Neuronal stem cell (in vitro differentiated cells): ENCODE data around the gene RPN2.

Experiments
- DNase-seq: peaks from one replicate; pipeline ENCODE4 v3.0.0-alpha.2; 2013; ENCODE audit warnings: low spot score
- H2AFZ ChIP-seq: one replicate; pipeline ENCODE4 v1.6.1; 2013; ENCODE audit warnings: mild to moderate bottlenecking, low read length, inconsistent platforms
- H2AK5ac ChIP-seq: 2 replicates; pipeline ENCODE4 v1.6.1; 2013; ENCODE audit warnings: low read depth, mild to moderate bottlenecking, inconsistent platforms, low read length, moderate library complexity, mixed read lengths
- H2BK120ac ChIP-seq: 2 replicates; pipeline ENCODE4 v1.6.1; 2013; ENCODE audit warnings: low read depth, mild to moderate bottlenecking, inconsistent platforms, low read length, moderate library complexity, mixed read lengths
- H2BK12ac ChIP-seq: one replicate; pipeline ENCODE4 v1.6.1; 2013; ENCODE audit warnings: low read length, inconsistent platforms
- H2BK15ac ChIP-seq: 2 replicates; pipeline ENCODE4 v1.6.1; 2013; ENCODE audit warnings: mild to moderate bottlenecking, low read length, inconsistent platforms, mixed read lengths
- H2BK5ac ChIP-seq: one replicate; pipeline ENCODE4 v1.6.1; 2013; ENCODE audit warnings: inconsistent platforms, mild to moderate bottlenecking, low read length, moderate library complexity
- H3K14ac ChIP-seq: one replicate; pipeline ENCODE4 v1.6.1; 2013; ENCODE audit warnings: low read length, inconsistent platforms
- H3K18ac ChIP-seq: 2 replicates; pipeline ENCODE4 v1.6.1; 2013; ENCODE audit warnings: low read length, inconsistent platforms
- H3K23ac ChIP-seq: 2 replicates; pipeline ENCODE4 v1.6.1; 2013; ENCODE audit warnings: low read depth, mild to moderate bottlenecking, mixed read lengths, low read length, inconsistent platforms; ENCODE audit not compliant: poor library complexity
- H3K27ac ChIP-seq: replicated peaks from 3 replicates; pipeline ENCODE4 v1.5.1; 2013; ENCODE audit warnings: low read length, inconsistent platforms
- H3K27me3 ChIP-seq, 3 experiments: 2 replicates each; pipeline ENCODE4 v1.6.1; 2013; ENCODE audit warnings: low read length in 3 of 3, mild to moderate bottlenecking in 2 of 3, inconsistent platforms in 1 of 3, low read depth in 1 of 3, mixed read lengths in 1 of 3, moderate library complexity in 1 of 3; ENCODE audit not compliant: control insufficient read depth in 3 of 3, insufficient read depth in 3 of 3
- H3K36me3 ChIP-seq, 2 donors: replicated peaks in 1 of 2; 2 replicates each; pipeline ENCODE4 v1.6.1; 2013; ENCODE audit warnings: low read length in 2 of 2; ENCODE audit not compliant: control insufficient read depth in 2 of 2, insufficient read depth in 2 of 2
- H3K4ac ChIP-seq: 2 replicates; pipeline ENCODE4 v1.6.1; 2013; ENCODE audit warnings: inconsistent platforms, mild to moderate bottlenecking, low read length, moderate library complexity
- H3K4me1 ChIP-seq, 2 donors: 1 replicate in 1 of 2; 2 replicates in 1 of 2; pipeline ENCODE4 v1.6.1; 2013; ENCODE audit warnings: low read length in 2 of 2, low read depth in 1 of 2; ENCODE audit not compliant: control insufficient read depth in 2 of 2, insufficient read depth in 1 of 2
- H3K4me2 ChIP-seq: one replicate; pipeline ENCODE4 v1.6.1; 2013; ENCODE audit warnings: mild to moderate bottlenecking, low read length, inconsistent platforms; ENCODE audit not compliant: insufficient read depth, poor library complexity, severe bottlenecking
- H3K4me3 ChIP-seq, 2 donors: 2 replicates each; pipeline ENCODE4 v1.5.1; 2013; ENCODE audit warnings: low read length in 2 of 2, mild to moderate bottlenecking in 2 of 2, inconsistent platforms in 1 of 2, moderate library complexity in 1 of 2
- H3K79me1 ChIP-seq: one replicate; pipeline ENCODE4 v1.6.1; 2013; ENCODE audit warnings: low read depth, mild to moderate bottlenecking, inconsistent platforms, low read length, moderate library complexity
- H3K9ac ChIP-seq: one replicate; pipeline ENCODE4 v1.6.1; 2013; ENCODE audit warnings: mild to moderate bottlenecking, low read depth, low read length, inconsistent platforms; ENCODE audit not compliant: poor library complexity
- H3K9me3 ChIP-seq, 2 donors: replicated peaks in 1 of 2; 2 replicates each; pipeline versions ENCODE3 to v1.6.1; 2013; ENCODE audit warnings: low read length in 2 of 2, mild to moderate bottlenecking in 2 of 2, inconsistent platforms in 1 of 2, low read depth in 1 of 2, mixed read lengths in 1 of 2, moderate library complexity in 1 of 2; ENCODE audit not compliant: control insufficient read depth in 2 of 2, insufficient read depth in 1 of 2
- H4K8ac ChIP-seq: one replicate; pipeline ENCODE4 v1.6.1; 2013; ENCODE audit warnings: low read depth, mild to moderate bottlenecking, inconsistent platforms, low read length, moderate library complexity
- H4K91ac ChIP-seq: one replicate; pipeline ENCODE4 v1.6.1; 2013; ENCODE audit warnings: low read length, low read depth, mild to moderate bottlenecking, inconsistent platforms; ENCODE audit not compliant: poor library complexity
- WGBS, 2 donors: extraction: QIAGEN DNeasy Blood & Tissue Kit; methylation state at CpG; one replicate each; pipeline ENCODE4 v1.1.7; 2013; ENCODE audit warnings: missing lambda C conversion rate in 2 of 2, mixed read lengths in 1 of 2; ENCODE audit not compliant: insufficient read length in 2 of 2, insufficient replicate concordance in 1 of 2; ENCODE audit errors: extremely low coverage in 2 of 2; 5-methylcytosine and 5-hydroxymethylcytosine counted together

Gene RPN2

DNA sequence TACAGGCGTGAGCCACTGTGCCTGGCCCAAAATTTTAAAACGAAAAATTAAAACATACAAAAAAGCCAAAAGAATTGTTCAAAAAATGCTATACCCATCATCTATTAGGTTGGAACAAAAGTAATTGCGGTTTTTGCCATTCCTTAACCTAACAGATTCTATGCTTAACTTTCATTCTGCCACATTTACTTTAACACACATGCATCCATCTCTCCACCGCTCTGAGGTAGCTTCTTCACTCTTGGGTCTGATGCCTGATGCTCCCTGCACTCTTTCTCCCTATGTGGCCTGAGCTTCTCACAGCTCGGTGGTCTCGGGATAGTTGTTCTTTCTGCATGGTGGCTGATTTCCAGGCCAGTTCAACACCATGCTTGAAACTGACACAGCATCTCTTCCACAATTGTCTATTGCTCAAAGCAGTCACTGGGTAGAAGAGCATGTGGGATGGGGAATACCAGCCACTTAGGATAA lies 105.6 kb downstream of the RPN2 start:
- no peak for DNase-seq
- Histone ChIP-seq H3K9ac (no peak overlapping the region), H2BK5ac (no peak overlapping the region), H2BK15ac (no peak overlapping the region), H3K4me1 (peaks cover 9 to 10% of the 10 kb centered on the region in 2 donors), H3K9me3 (no peaks in the 10 kb centered on the region), H3K4ac (no peak overlapping the region), H3K23ac (no peak overlapping the region), H2AK5ac (no peak overlapping the region), H3K4me3 (no peak overlapping the region), H4K8ac (no peak overlapping the region), H3K36me3 (no peaks in the 10 kb centered on the region), H2AFZ (no peak overlapping the region), H3K18ac (peak overlapping the region; percentile 7), H3K79me1 (no peaks in the 10 kb centered on the region), H3K27ac (no peak overlapping the region), H4K91ac (no peak overlapping the region), H2BK12ac (no peak overlapping the region), H3K27me3 (no peaks in the 10 kb centered on the region), H3K14ac (no peak overlapping the region), H2BK120ac (no peak overlapping the region), H3K4me2 (no peak overlapping the region)
- no CpG with 5 or more reads among the region's 6 CpGs for WGBS, 2 donors

DNA sequence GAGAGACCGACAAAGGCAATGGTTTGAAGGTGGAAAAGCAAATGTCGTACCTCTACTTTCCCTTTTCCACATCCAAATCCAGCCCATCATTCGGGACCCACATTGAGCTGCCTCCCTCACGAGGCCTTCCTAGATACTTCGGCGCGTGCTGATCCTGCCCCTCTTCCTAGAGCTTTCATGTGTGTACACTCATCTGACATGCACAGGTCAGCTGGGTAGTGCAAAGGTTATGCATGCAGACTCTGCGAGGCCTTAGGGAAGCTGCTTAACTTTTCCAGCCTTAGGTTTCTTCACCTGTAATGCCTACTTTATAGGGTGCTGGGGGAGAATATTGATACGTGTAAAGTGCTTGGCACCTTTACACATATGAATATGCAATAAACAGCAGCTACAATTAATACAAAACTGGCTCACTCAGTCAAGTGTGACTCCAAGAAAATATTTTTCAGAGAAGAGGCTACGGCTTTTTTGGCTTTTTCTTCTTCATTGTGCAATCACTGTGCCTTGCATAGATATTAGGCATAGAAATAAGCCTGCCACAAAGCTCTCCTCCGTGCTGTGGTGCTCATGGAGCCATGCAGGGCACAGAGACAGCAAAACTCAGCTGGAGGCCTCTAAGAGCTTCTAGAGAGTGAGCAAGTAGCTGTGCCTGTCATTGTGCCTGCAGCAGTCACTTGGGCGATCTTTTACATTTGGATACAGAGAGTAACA lies 106.7 kb downstream of the RPN2 start:
- H2BK15ac ChIP-seq, result peak overlapping the region; percentile 56
- peak overlapping the region; percentile 11 for H3K18ac ChIP-seq
- DNase-seq, result no peak
- no CpG with 5 or more reads among the region's 12 CpGs for WGBS, 2 donors
- H2BK12ac ChIP-seq, result no peak overlapping the region
- no peaks in the 10 kb centered on the region for H3K27me3 ChIP-seq
- H4K91ac ChIP-seq, result no peak overlapping the region
- H3K4me2 ChIP-seq, result no peak overlapping the region
- H2BK120ac ChIP-seq, result no peak overlapping the region
- H3K9me3 ChIP-seq, result no peaks in the 10 kb centered on the region
- no peak overlapping the region for H2AK5ac ChIP-seq
- no peak overlapping the region for H3K4ac ChIP-seq
- H3K36me3 ChIP-seq, result no peaks in the 10 kb centered on the region
- no peak overlapping the region for H3K9ac ChIP-seq
- H2BK5ac ChIP-seq, result no peak overlapping the region
- H2AFZ ChIP-seq, result peak overlapping the region; percentile 60
- no peak overlapping the region for H3K27ac ChIP-seq
- no peaks in the 10 kb centered on the region for H3K79me1 ChIP-seq
- H3K4me1 ChIP-seq, result peaks cover 2 to 9% of the 10 kb centered on the region in 2 donors
- H4K8ac ChIP-seq, result no peak overlapping the region
- H3K4me3 ChIP-seq, result no peak overlapping the region
- H3K23ac ChIP-seq, result no peak overlapping the region
- H3K14ac ChIP-seq, result no peak overlapping the region

DNA sequence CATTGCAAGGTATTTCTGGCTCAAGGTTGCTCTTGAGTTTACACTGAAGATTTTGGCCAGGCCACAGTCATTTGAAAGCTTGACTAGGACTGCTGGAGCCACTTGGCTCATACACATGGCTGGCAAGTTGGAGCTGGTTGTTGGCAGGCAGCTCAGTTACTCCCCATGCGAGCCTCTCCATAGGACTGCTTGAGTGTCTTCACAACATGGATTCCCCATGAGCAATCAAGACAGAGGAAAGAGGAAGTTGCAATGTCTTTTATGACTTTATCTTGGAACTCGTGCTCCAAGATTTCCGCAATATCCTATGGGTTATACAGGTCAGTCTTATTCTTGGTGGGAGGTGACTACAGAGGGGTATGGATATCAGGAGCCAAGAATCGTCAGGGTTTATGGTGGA lies 109.0 kb downstream of the RPN2 start:
- Histone ChIP-seq H2BK12ac (no peak overlapping the region), H3K36me3 (peaks cover 0 to 19% of the 10 kb centered on the region in 2 donors), H2BK5ac (no peak overlapping the region), H4K91ac (no peak overlapping the region), H3K23ac (no peak overlapping the region), H3K9me3 (peaks cover 3 to 7% of the 10 kb centered on the region in 2 donors), H3K18ac (no peak overlapping the region), H3K14ac (no peak overlapping the region), H3K27me3 (no peaks in the 10 kb centered on the region), H2BK15ac (no peak overlapping the region), H3K4me1 (peaks cover 2 to 9% of the 10 kb centered on the region in 2 donors), H3K27ac (no peak overlapping the region), H3K4ac (no peak overlapping the region), H2BK120ac (no peak overlapping the region), H2AFZ (no peak overlapping the region), H3K9ac (no peak overlapping the region), H2AK5ac (no peak overlapping the region), H3K79me1 (no peaks in the 10 kb centered on the region), H4K8ac (peak overlapping the region; percentile 53), H3K4me2 (no peak overlapping the region), H3K4me3 (no peak overlapping the region)
- whole genome bisulfite sequencing, 2 donors, result no CpG with 5 or more reads among the region's 4 CpGs
- no peak for DNase-seq

DNA sequence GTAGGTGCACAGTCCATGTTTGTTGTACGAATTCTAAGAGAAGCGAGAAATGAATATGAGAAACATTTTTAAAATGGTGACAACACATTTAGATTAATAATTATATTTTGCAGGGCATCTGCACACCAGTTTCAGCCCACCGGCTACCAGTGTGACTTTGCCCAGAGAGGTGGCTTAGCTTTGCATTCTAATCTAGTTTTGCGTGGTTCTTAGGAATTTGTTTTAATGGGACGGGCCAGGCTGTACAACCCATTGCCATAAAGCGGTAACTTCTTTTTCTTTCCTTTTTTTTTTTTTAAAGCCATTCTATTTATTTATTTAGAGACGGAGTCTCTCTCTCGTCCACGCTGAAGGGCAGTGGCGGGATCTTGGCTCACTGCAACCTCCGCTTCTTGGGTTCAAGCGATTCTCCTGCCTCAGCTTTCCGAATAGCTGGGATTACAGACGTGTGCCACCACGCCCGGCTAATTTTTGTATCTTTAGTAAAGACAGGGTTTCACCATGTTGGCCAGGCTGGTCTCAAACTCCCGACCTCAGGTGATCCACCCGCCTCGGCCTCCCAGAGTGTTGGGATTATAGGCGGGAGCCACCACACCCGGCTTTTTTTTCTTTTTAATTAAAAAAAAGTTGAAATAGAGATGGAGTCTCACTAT lies 111.2 kb downstream of the RPN2 start:
- peak overlapping the region; percentile 70 for H3K4me2 ChIP-seq
- peak overlapping the region; percentile 92 to 95 for H3K4me3 ChIP-seq
- peak overlapping the region; percentile 96 for H3K18ac ChIP-seq
- no peaks in the 10 kb centered on the region for H3K27me3 ChIP-seq
- no peak overlapping the region for H2BK15ac ChIP-seq
- no peak overlapping the region for H3K23ac ChIP-seq
- H3K9me3 ChIP-seq, result peaks cover 3 to 15% of the 10 kb centered on the region in 2 donors
- H2BK120ac ChIP-seq, result no peak overlapping the region
- H3K4ac ChIP-seq, result no peak overlapping the region
- peaks cover 4 to 9% of the 10 kb centered on the region in 2 donors for H3K4me1 ChIP-seq
- H3K9ac ChIP-seq, result peak overlapping the region; percentile 89
- peaks cover 2 to 35% of the 10 kb centered on the region in 2 donors for H3K36me3 ChIP-seq
- no peak overlapping the region for H4K8ac ChIP-seq
- H2AK5ac ChIP-seq, result peak overlapping the region; percentile 94
- DNase-seq, result no peak
- H2BK12ac ChIP-seq, result no peak overlapping the region
- peak overlapping the region; percentile 87 for H2BK5ac ChIP-seq
- no CpG with 5 or more reads among the region's 21 CpGs for WGBS, 2 donors
- peak overlapping the region; percentile 92 for H2AFZ ChIP-seq
- no peak overlapping the region for H4K91ac ChIP-seq
- H3K27ac ChIP-seq, result peak overlapping the region; percentile 76
- H3K14ac ChIP-seq, result peak overlapping the region; percentile 14
- H3K79me1 ChIP-seq, result peaks cover 2% of the 10 kb centered on the region
